Hematopoietic multipotent progenitor cell treated with erythropoietin and hydrocortisone succinate and interleukin-3 and kit ligand, for 15 days (in vitro differentiated cells): ENCODE measurements around the gene NDEL1.
"Not testable (repeated sequence)": the region's sequence is repeated elsewhere in the genome, so short reads cannot be mapped to it uniquely, and the experiment has no call there.

ENCODE experiments used
- DNase-seq: peaks from one replicate; pipeline ENCODE4 v3.0.0-alpha.2; 2015; ENCODE audit warnings: low spot score

Gene NDEL1, protein sequence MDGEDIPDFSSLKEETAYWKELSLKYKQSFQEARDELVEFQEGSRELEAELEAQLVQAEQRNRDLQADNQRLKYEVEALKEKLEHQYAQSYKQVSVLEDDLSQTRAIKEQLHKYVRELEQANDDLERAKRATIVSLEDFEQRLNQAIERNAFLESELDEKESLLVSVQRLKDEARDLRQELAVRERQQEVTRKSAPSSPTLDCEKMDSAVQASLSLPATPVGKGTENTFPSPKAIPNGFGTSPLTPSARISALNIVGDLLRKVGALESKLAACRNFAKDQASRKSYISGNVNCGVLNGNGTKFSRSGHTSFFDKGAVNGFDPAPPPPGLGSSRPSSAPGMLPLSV

DNA sequence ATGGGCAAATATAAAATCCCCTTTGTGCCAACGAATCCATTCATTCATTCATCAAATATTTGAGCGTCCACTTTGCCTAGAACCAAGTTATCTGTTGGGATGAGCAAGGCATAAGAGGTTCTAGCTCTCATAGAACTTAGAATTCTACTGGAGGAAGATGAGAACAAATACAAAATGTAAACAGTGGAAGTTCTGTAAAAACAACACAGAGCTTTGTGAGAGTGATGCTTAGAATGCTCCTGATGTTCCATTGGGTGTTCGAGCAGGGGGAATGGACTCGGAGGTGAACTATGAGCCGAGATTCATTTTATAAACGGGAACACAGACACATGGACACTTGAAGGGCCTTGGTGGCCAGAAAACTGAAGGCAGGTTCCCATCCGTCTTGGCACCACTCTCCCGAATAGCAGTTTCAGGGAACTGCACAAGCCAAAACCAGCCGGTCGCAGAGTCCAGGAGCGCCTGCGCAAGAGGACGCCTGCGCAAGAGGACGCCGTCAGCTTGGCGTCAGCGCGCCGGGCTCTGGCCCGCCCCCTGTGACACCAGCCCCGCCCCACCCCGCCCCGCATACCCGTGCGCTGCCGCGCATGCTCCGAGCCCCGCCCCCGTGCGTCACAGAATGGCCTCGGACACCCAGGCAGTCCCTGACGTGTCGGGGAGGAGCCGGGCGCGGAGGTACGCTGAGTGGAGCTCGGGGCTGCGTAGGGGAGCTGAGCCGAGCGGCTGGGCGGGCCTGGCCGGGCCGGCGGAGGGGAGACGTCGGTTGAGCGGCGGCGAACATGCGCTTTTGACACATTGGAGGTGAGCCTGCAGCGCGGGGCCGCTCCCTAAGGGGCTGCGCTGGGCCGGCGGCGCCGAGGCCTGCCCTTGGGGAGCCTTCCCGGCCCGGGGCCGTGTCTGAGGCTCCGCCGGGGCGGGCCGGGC lies at the start of gene NDEL1:
Gene NDEL1, plus strand, starts transcription at position 640 of the 924 bp plus-strand sequence. CDS start 8,388 bp downstream, outside the sequence.
- peak; percentile 98 for DNase-seq

DNA sequence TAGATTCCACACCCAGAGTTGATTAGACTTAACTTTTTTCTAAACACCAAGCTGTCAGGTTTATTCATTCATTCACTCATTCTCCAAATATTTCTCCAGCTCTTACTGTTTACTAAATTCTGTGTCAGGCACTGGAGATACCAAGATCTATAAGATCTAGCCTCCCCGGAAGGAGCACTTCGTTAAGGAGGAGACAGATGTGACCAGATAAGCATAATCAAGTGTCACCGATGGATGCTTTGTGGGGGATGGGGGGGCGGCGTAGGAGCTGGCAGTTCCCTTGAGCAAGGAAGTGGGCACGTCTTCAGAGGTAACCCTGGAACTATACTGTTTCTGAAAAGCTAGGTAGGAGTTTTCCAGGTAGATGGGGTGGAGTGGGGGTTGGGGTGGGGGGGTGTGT lies 48.8 kb upstream of the NDEL1 start:
- DNase-seq, result no peak

DNA sequence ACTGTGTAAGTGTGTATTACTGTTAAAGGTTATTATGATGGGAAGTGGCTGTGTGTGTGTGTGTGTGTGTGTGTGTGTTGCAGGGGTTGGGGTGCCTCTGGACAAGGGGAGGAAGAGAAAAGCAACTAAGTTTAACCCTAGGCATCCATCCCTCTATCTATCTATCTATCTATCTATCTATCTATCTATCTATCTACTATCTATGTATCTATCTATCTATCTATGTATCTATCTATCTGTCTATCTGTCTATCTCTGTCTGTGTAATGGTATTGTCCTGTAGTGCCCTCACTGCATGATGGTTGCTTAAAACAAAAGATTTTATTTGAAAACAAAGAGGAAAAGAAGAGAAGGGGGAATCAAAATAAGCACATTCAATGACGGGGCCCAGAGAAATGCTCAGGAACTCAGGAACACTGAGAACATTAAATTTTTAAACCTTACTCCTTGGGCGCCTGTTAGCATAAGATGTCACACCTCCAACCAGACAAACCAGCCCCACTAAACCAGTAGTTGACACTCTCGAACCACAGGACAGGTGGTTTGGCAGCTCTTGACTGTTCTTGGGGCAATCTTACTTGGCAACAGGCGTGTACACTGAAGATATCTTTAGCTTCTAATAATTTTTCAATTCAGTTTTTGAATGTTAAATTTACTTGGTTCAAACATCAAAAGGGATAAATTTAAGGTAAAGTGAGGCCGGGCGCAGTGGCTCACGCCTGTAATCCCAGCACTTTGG lies 47.6 kb upstream of the NDEL1 start:
- no peak for DNase-seq

DNA sequence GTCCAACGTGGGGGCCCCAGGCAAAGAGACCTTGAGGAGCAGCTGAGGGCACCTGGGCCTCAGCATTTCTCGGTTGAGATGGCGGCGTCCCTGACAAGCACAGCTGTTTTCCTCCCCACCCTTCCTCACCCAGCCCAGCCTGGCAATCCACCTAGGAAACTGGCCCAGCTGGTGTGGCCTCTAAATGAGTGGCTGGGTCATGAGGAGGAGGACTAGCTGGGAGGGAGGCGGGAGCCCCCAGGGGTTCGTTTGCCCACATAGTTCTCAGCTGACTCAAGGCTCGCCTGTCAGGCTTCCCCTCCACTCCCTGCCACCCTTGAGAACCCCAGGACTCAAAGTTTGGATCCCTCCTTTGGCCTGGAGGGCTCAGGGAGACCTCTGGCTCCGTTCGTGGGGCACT lies 44.0 kb upstream of the NDEL1 start:
- DNase-seq, result no peak

DNA sequence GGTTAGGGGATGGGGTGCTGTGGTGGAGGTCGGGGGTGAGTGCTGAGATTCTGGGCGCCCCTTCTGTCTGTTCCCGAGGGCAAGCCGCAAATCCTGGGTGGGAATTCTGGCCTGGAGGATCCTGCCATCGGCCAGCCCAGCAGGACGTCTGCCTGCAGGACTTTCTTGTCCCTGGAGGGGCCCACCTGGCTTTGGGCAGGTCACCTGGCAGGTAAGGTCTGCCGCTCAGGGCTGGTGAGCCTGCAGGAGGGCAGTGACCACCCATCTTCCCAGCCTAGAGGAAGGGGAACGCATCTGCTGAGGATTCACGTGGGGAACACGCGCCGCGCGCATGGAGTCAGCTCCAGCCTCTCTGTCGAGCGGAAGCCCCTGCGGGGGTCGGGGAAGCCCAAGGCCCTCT lies 43.4 kb upstream of the NDEL1 start:
- no peak for DNase-seq

DNA sequence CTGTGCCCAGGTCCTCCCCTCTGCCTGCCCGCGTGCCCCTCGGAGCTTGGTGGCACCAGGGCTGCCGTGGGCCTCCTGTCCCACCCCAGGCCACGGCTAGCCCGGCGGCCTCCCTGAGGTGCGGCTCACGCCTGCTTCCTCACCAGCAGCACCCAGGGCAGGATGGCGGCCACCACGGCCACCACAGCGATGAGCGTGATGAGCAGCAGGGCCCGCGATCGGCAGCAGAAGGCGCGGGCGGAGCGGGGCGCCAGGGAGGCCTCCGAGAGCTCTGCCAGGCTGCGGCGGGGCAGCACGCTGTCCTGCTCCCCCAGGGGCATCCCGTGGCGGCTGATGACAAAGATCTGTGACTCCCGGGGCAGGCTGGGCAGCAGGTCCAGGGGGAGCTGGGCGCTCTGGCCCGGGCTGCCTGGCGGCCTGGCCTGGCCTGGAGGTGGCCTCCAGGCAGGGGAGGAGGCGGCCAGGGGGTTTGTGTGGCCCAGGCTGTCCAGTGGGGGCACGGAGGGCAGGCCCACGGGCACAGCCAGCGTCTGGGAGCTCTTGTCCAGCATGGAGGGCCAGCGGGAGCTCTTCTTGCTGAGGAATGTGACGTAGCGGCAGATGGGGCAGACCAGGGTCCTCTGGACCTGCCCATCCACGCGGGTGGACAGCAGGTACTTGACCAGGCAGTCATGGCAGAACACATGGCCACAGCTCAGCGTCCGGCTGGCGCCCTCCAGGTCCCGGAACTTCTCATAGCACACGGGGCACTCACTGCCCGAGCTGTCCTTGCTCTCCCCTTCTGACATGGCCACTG lies 42.8 kb upstream of the NDEL1 start:
- DNase-seq, result no peak

DNA sequence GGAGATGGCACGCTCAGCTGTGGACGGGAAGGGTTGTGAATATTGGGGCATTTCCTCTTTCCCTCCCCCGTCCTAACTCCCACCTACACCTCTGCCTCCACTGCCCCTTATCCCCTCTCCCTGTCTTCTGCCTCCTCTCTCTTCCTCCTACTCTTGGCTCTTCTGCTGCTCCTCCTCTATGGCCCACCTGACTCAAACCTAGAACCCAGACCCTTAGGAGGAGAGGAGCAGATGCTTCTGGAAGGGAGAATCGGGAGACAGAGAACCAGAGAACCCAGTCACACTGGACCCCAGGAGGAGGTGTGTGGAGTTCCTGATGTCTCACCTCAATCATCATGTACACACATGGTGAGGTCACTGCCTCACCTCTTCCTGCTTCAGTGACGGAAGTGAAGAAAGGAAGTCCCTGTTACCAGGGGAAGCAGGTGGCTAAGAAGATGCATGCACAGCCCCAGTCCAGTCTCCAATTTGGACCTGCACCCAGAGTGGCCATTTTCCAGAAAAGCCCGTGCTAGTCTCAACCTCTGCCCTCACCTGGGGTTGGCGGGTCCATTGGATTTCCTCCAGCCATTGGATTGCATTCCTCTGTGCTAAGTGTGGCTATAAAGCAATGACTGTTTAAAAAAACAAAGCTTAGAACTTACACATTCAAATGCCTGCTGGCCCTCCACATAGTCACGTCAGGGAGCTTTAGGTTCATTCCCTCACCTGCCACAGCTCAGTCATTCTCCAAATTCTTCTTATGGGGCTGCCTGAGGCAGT lies 42.0 kb upstream of the NDEL1 start:
- no peak for DNase-seq

DNA sequence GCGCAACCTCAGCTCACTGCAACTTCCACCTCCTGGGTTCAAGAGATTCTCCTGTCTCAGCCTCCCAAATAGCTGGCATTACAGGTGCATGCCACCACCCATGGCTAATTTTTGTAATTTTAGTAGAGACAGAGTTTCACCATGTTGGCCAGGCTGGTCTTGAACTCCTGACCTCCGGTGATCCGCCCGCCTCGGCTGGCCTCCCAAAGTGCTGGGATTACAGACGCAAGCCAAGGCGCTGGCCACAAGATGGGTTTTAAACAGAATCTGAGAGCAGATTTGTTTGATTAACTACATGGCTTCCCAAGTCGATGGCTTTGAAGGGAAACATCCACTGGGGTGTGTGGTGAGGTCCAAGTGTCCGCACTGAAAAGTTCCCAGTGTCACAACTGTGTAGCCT lies 41.2 kb upstream of the NDEL1 start:
- not testable (repeated sequence) for DNase-seq

DNA sequence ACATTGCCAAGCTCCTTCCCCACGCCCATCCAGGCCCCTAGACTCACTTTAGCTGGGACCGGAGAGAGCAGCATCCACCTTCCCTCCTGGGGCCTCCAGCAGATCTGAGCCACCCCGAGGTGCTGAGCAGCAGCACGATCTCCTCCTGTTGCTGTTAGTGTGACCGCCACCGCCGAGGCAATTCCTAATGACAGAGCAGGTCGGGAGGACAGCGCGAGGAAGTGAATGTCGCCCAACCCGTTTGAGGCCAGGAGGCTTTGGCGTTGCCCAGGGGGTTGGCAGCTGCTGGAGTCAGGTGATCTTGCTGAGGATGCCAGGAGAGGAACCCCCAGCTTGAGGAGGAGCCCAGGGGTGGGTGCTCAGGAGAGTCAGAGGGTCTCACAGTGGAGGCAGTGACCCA lies 38.0 kb upstream of the NDEL1 start, which contains the start of gene RNF222:
Gene RNF222, minus strand, starts transcription at position 192 of the 400 bp plus-strand sequence. CDS start 4,366 bp downstream, outside the sequence.
- DNase-seq, result no peak

DNA sequence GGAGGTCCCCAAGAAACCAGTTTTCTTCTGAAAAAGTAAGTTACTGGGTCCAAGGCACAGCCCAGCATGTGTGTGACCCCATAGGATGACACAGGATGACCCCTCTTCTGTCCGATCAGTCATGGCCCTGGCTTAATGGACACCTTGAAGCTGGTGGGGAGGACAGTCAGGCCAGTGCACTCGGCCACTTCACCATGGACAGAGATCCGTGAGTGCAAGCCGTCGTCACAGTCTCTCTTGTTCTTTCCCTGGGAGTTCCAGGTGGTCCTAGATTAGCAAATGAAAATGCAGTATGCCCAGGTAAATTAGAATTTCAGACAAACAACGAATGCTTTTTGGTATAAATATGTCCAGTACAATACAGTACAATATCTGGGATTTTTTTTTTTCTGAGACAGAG lies 36.7 kb upstream of the NDEL1 start:
- DNase-seq, result no peak

DNA sequence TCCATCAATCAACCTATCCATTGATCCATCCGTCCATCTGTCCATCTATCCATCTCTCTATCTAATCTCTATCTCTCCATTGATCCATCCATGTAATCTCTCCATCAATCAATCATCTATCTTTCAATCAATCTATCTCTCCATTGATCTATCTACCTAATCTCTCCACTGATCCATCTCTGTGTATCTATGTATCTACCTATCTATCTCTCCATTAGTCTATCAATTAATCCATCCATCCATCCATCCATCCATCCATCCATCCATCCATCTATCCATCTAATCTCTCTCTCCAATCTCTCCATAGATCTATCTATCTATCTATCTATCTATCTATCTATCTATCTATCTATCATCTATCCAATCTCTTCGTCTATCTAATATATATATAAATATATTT lies 34.6 kb upstream of the NDEL1 start:
- no peak for DNase-seq

DNA sequence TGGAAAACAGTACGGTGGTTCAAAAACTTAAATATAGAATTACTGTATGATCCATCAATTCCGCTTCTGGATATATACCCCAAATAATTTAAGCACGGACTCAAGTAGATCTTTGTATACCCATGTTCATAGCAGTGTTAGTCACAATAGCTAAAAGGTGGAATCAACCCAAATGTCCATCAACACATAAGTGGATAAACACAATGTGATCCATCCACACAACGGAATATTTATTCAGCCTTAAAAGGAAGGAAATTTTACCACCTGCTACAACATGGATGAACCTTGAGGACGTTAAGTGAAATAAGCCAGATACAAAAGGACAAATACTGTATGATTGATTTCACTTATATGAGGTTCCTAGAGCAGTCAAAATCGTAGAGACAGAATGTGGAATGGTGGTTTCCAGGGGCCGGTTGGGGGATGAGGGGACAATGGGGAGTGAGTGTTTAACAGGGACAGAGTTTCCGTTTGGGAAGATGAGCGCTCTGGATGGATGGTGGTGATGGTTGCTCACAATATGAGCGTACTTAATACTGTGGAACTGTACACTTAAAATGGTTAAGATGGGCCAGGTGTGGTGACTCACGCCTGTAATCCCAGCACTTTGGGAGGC lies 32.7 kb upstream of the NDEL1 start:
- no peak for DNase-seq

DNA sequence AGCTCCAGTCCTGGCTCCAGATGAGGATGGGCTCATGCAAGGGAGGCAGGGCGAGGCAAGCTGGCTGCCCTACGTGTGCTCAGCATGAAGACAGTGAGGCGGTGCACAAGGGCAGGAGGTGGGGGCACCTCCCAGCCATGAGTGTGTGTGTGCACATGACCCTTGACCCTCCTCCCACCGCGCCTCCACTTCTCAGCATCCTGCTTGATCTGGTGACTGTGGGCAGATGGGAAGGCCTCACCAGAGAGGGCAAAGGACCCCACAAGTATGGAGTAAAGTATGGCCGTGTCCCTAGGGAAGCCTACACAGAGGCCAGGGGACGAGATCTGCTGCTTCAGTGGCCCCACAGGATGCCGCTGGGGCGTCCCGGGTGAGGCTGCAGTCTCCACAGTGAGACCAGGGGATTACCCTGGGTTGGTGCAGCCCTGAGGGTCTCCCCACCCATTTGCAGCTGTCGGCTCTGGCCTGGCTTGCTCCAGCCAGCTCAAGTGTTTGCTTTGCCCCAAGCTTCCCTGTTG lies 30.1 kb upstream of the NDEL1 start:
- no peak for DNase-seq

DNA sequence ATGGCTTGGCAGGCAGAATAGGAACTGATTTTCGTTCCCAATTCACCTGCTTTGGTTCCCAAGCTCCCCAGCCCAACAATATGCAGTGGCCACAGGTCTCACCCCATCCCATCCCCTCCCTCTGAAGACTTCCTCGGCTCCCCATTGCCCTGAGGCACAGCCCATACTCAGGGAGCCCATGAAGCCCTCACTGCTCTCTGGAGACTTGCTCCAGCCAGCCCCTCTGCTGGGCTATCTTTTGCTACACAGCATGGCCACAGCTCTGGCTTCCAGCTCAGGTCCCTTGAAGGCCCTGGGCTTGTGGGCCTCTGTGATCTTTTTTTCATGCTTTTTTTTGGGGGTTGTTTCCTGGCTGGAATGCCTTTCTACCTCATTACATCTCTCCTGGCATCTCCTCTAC lies 29.5 kb upstream of the NDEL1 start:
- DNase-seq, result no peak

DNA sequence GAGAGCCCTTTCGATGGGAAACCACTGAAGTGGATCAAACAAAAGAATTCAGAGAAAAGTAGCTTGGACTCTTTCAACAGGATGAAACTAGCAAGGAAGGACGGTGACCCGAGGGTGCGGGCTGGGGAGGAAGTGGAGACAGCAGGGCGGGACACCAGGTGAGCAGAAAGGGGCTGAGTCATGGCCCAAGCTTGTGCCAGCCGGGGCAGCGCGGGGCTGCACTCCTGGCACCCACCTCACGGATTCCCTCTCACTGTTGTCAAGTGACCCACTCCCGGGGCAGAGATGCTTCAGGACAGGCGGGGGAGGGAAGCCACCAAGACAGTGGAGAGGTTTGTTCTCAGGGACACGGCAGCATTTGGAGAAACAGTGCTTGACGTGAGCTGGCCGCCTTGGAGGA lies 27.3 kb upstream of the NDEL1 start:
- DNase-seq, result no peak

DNA sequence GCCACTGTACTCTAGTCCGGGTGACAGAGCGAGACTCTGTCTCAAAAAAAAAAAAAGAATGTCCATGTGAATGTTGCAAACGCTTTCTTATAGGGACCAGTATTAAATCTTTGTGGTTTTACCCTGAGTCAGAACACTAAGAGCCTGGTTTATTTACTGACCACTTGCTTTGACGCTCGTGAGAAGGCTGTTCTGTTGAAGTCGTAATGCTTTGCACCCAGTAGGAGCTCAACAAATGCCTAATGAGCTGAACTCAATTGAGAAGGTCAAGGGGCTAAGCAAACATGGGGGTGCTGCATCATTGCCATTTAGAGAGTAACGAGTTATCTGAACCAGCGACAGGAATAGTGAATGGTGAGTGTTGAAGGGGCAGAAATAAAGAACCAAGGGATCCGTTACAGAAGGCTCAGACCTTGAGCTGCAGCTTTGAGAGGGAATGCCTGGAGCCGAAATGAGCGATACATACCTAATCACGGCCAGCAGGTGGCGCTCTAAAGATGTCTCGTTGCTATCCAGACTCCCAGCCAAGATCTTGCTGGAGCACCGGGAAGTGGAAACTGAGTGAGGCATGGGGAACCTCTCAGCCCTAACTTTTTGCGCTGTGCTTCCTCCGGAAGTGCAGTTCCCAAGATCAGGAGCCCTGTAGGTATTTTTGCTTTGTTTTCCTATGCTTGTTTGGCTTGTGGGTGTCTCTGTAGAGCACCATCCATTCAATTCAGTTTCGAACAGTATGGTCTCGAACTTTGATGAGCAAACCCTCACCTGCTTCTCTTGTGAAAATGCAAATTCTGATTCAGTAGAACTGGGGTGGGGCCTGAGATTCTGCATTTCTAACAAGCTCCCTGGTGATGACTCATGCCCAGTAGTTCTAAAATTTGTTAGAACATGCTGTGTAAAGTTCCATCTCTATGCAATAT lies 25.5 kb upstream of the NDEL1 start:
- peak; percentile 87 for DNase-seq

DNA sequence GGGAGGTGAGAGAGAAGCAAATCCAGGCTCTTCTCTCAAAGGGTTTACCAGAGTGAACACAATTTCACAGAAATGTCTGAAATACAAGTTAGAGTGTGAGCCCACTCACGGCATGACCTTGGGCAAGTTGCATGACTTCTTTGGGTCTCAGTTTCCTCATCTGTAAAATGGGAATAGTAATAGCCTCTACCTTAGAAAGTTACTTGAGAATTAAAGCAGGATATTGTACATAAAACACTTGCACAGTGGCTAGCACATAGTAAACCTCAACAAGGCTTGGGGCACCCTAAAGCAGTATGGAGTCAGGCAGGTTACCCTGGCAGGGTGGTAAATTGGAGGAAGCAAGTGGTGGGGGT lies 24.8 kb upstream of the NDEL1 start:
- DNase-seq, result no peak

DNA sequence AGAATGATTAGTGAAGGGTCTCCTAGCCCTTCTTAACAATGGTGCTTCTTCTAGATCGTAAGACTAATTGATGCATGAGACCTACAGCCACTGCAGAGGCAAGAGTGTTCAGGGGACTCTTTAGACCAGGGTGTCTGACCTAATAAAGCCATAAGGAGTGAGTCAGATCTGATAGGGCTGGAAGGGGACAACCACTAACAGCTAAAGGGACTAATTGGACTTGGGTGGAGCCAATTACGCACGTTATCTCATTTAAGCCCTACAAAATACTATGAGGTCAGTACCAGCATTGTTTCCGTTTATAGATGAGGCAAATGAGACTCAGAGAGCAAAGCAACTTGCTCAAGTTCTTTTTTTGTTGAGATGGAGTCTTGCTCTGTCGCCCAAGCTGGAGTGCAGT lies 23.6 kb upstream of the NDEL1 start:
- DNase-seq, result peak; percentile 35

DNA sequence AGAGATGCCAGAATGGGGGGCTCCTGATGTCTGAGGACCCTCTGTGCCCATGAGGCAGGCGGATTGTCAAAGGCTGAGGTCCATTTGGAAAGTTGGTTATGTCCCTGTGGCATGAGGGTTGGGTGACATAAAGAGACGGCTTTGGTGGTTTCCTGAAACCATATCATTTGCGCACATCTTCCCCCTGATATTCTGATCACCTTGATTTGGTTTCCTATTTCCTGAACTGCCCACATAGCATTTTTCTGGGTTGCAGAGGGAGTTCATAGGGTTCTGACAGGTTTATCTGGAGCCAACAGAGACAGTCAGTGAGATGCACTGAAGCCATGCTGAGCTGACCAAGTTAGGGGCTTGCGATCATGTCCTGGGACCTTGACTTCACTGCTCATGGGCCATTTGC lies 22.4 kb upstream of the NDEL1 start:
- no peak for DNase-seq
